SK-N-SH treated with all-trans-retinoic acid at 6 μM for 48 hours (cell line): Measurements from ENCODE around the gene LRP10.

Source experiments
- ATAC-seq: fragments of 200-7000 bp; cut with Tn5 transposase; 3 replicates; pipeline ENCODE4 v1.9.1; 2020; ENCODE audit warnings: mild to moderate bottlenecking, moderate library complexity
- ARNTL ChIP-seq: fragments of 450-650 bp; formaldehyde crosslinking; IDR thresholded peaks from 2 replicates; pipeline ENCODE4 v1.5.0; 2020; ENCODE audit warnings: low read depth, mild to moderate bottlenecking, moderate library complexity, borderline replicate concordance
- CSDC2 ChIP-seq: fragments of 250-450 bp; sonication (Bioruptor Pico); IDR thresholded peaks from 2 replicates; pipeline ENCODE4 v1.5.0; 2020; ENCODE audit warnings: mild to moderate bottlenecking, moderate library complexity
- ESRRG ChIP-seq: fragments of 250-450 bp; sonication (Bioruptor Pico); IDR thresholded peaks from 2 replicates; pipeline ENCODE4 v1.6.1; 2021; ENCODE audit warnings: mild to moderate bottlenecking
- GLIS3 ChIP-seq: fragments of 250-450 bp; sonication (Bioruptor Pico); IDR thresholded peaks from 2 replicates; pipeline ENCODE4 v1.5.0; 2020; ENCODE audit warnings: mild to moderate bottlenecking, moderate library complexity
- ISL1 ChIP-seq: fragments of 250-450 bp; sonication (Bioruptor Pico); IDR thresholded peaks from 2 replicates; pipeline ENCODE4 v2.1.2; 2022; ENCODE audit warnings: mild to moderate bottlenecking, moderate library complexity
- OSR1 ChIP-seq: fragments of 250-450 bp; sonication (Bioruptor Pico); IDR thresholded peaks from 2 replicates; pipeline ENCODE4 v1.8.0; 2022; ENCODE audit warnings: moderate library complexity, mild to moderate bottlenecking, inconsistent platforms
- PPARA ChIP-seq: fragments of 250-450 bp; sonication (Bioruptor Pico); IDR thresholded peaks from 2 replicates; pipeline ENCODE4 v1.5.0; 2020; ENCODE audit warnings: mild to moderate bottlenecking, borderline replicate concordance
- RARB ChIP-seq: fragments of 250-450 bp; sonication (Bioruptor Pico); IDR thresholded peaks from 2 replicates; pipeline ENCODE4 v1.8.0; 2021; ENCODE audit warnings: mild to moderate bottlenecking, moderate library complexity
- SNAI2 ChIP-seq: fragments of 250-450 bp; sonication (Bioruptor Pico); IDR thresholded peaks from 2 replicates; pipeline ENCODE4 v1.5.0; 2020; ENCODE audit warnings: mild to moderate bottlenecking, moderate library complexity
- TCF4 ChIP-seq: fragments of 250-450 bp; sonication (Bioruptor Pico); IDR thresholded peaks from 2 replicates; pipeline ENCODE4 v1.8.0; 2021; ENCODE audit warnings: mild to moderate bottlenecking, moderate library complexity, borderline replicate concordance
- ZC3H10 ChIP-seq: fragments of 250-450 bp; sonication (Bioruptor Pico); IDR thresholded peaks from 2 replicates; pipeline ENCODE4 v1.5.1; 2021; ENCODE audit warnings: mild to moderate bottlenecking, moderate library complexity
- ZFP3 ChIP-seq: fragments of 250-450 bp; sonication (Bioruptor Pico); IDR thresholded peaks from 2 replicates; pipeline ENCODE4 v1.5.0; 2020; ENCODE audit warnings: mild to moderate bottlenecking, moderate library complexity
- ZFP30 ChIP-seq: fragments of 450-650 bp; formaldehyde crosslinking; IDR thresholded peaks from 2 replicates; pipeline ENCODE4 v1.5.0; 2022; ENCODE audit warnings: mild to moderate bottlenecking, moderate library complexity
- ZNF565 ChIP-seq: fragments of 450-650 bp; formaldehyde crosslinking; conservative IDR thresholded peaks from 2 replicates; pipeline ENCODE4 v1.5.0; 2020; ENCODE audit warnings: low read depth, mild to moderate bottlenecking, moderate library complexity
- ZNF8 ChIP-seq: fragments of 450-650 bp; formaldehyde crosslinking; IDR thresholded peaks from 2 replicates; pipeline ENCODE4 v1.5.0; 2020; ENCODE audit warnings: mild to moderate bottlenecking, moderate library complexity
- TF ChIP-seq, protein P1 (sequence below): fragments of 250-450 bp; sonication (Bioruptor Pico); IDR thresholded peaks from 2 replicates; pipeline ENCODE4 v1.8.0; 2021; ENCODE audit warnings: low read depth, mild to moderate bottlenecking, moderate library complexity, borderline replicate concordance
- TF ChIP-seq, protein P2 (sequence below): fragments of 250-450 bp; sonication (Bioruptor Pico); IDR thresholded peaks from 2 replicates; pipeline ENCODE4 v1.5.1; 2021; ENCODE audit warnings: mild to moderate bottlenecking, moderate library complexity
- TF ChIP-seq, protein P3 (sequence below): fragments of 250-450 bp; sonication (Bioruptor Pico); IDR thresholded peaks from 2 replicates; pipeline ENCODE4 v1.8.0; 2020; ENCODE audit warnings: mild to moderate bottlenecking, moderate library complexity, borderline replicate concordance
- TF ChIP-seq, protein P4 (sequence below): fragments of 250-450 bp; sonication (Bioruptor Pico); IDR thresholded peaks from 2 replicates; pipeline ENCODE4 v1.5.1; 2020; ENCODE audit warnings: low read depth, mild to moderate bottlenecking, moderate library complexity
- TF ChIP-seq, protein P5 (sequence below): fragments of 250-450 bp; sonication (Bioruptor Pico); IDR thresholded peaks from 2 replicates; pipeline ENCODE4 v1.5.0; 2020; ENCODE audit warnings: mild to moderate bottlenecking, moderate library complexity

The LRP10 gene

DNA sequence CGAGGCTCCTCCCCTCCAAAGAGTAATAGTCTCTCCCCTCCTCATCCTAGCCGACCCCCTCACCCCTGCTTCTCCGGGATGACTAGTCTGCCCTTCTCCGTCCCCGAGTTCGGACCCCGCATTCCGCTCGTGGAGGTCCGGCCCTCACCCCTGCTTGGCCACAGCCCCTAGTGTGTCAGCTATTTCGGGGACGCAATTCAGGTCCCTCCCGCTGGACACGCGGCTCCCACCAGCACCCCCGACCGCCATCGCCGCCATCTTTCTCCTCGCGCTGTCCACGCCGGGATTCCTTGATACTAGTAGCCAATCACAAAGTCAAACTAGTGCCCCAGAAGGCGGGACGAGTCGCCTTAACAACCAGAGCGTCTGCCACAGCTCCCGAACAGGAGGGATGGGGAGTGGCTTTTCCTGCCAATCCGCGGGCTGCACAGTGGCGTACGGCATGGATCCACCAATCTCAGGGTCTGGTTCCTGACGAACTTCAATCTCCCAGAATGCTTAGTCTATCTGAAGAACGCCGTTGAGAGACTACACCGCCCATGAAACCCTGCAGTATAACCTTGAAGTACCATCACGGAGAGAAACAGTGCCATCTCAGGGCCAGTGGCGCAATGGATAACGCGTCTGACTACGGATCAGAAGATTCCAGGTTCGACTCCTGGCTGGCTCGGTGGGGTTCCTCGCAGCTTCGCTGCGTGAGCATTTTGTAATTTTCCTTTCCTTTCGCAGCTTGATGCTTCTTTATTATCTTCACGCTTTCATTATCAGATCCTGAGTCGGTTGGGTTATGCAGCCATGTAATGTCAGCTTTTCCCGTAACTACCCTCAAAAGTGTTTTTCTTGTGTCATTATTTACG is 57.8 kb downstream of the LRP10 start, which contains the start of gene PRMT5:
TSS of gene PRMT5 (minus strand) at position 273 of the 857 bp plus-strand sequence. CDS start at position 258, 15 bp downstream.
- TF ChIP-seq ZFP30 (no peak), ARNTL (CRISPR knock-in tag) (no peak), ZC3H10 (no peak), GLIS3 (no peak), RARB (no peak), PPARA (CRISPR knock-in tag) (no peak), ESRRG (CRISPR knock-in tag) (no peak), CSDC2 (no peak), ISL1 (CRISPR knock-in tag) (no peak), TCF4 (CRISPR knock-in tag) (no peak), ZFP3 (no peak), SNAI2 (CRISPR knock-in tag) (no peak), OSR1 (no peak)
- TF ChIP-seq, protein P1, sequence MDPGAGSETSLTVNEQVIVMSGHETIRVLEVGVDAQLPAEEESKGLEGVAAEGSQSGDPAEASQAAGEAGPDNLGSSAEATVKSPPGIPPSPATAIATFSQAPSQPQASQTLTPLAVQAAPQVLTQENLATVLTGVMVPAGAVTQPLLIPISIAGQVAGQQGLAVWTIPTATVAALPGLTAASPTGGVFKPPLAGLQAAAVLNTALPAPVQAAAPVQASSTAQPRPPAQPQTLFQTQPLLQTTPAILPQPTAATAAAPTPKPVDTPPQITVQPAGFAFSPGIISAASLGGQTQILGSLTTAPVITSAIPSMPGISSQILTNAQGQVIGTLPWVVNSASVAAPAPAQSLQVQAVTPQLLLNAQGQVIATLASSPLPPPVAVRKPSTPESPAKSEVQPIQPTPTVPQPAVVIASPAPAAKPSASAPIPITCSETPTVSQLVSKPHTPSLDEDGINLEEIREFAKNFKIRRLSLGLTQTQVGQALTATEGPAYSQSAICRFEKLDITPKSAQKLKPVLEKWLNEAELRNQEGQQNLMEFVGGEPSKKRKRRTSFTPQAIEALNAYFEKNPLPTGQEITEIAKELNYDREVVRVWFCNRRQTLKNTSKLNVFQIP (CRISPR knock-in tag): no peak
- TF ChIP-seq, protein P2, sequence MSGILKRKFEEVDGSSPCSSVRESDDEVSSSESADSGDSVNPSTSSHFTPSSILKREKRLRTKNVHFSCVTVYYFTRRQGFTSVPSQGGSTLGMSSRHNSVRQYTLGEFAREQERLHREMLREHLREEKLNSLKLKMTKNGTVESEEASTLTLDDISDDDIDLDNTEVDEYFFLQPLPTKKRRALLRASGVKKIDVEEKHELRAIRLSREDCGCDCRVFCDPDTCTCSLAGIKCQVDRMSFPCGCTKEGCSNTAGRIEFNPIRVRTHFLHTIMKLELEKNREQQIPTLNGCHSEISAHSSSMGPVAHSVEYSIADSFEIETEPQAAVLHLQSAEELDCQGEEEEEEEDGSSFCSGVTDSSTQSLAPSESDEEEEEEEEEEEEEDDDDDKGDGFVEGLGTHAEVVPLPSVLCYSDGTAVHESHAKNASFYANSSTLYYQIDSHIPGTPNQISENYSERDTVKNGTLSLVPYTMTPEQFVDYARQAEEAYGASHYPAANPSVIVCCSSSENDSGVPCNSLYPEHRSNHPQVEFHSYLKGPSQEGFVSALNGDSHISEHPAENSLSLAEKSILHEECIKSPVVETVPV (CRISPR knock-in tag): no peak
- TF ChIP-seq, protein P3, sequence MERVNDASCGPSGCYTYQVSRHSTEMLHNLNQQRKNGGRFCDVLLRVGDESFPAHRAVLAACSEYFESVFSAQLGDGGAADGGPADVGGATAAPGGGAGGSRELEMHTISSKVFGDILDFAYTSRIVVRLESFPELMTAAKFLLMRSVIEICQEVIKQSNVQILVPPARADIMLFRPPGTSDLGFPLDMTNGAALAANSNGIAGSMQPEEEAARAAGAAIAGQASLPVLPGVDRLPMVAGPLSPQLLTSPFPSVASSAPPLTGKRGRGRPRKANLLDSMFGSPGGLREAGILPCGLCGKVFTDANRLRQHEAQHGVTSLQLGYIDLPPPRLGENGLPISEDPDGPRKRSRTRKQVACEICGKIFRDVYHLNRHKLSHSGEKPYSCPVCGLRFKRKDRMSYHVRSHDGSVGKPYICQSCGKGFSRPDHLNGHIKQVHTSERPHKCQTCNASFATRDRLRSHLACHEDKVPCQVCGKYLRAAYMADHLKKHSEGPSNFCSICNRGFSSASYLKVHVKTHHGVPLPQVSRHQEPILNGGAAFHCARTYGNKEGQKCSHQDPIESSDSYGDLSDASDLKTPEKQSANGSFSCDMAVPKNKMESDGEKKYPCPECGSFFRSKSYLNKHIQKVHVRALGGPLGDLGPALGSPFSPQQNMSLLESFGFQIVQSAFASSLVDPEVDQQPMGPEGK (CRISPR knock-in tag): no peak
- TF ChIP-seq, all 23 proteins: peak for 0
- peak; percentile 97 for ATAC-seq

DNA sequence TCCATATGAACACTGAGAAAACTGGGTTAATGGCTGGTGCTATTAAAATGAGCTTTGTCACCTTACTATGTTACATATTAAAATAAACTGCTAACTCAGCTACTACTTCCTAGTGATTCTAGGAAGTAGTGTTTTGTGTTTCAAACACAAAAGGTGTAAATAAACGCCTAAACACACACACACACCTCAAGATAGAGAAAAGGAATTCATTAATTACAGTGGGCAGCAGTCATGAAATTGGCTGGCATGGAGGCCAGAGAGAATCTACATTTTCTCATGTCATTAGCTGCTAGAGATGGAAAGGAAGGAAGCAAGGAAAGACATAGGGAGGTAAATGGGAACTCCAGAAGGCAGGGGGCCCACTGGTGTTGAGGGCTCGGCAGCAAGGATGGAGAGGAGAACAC is 58.4 kb downstream of the LRP10 start:
- no peak for ATAC-seq
- TF ChIP-seq, protein P1 (CRISPR knock-in tag): no peak
- TF ChIP-seq RARB (no peak), ZNF8 (no peak), ZFP30 (no peak), ZNF565 (CRISPR knock-in tag) (no peak), SNAI2 (CRISPR knock-in tag) (no peak), GLIS3 (no peak), ESRRG (CRISPR knock-in tag) (no peak)
- TF ChIP-seq, protein P4, sequence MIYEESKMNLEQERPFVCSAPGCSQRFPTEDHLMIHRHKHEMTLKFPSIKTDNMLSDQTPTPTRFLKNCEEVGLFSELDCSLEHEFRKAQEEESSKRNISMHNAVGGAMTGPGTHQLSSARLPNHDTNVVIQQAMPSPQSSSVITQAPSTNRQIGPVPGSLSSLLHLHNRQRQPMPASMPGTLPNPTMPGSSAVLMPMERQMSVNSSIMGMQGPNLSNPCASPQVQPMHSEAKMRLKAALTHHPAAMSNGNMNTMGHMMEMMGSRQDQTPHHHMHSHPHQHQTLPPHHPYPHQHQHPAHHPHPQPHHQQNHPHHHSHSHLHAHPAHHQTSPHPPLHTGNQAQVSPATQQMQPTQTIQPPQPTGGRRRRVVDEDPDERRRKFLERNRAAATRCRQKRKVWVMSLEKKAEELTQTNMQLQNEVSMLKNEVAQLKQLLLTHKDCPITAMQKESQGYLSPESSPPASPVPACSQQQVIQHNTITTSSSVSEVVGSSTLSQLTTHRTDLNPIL (CRISPR knock-in tag): no peak
- TF ChIP-seq, protein P5, sequence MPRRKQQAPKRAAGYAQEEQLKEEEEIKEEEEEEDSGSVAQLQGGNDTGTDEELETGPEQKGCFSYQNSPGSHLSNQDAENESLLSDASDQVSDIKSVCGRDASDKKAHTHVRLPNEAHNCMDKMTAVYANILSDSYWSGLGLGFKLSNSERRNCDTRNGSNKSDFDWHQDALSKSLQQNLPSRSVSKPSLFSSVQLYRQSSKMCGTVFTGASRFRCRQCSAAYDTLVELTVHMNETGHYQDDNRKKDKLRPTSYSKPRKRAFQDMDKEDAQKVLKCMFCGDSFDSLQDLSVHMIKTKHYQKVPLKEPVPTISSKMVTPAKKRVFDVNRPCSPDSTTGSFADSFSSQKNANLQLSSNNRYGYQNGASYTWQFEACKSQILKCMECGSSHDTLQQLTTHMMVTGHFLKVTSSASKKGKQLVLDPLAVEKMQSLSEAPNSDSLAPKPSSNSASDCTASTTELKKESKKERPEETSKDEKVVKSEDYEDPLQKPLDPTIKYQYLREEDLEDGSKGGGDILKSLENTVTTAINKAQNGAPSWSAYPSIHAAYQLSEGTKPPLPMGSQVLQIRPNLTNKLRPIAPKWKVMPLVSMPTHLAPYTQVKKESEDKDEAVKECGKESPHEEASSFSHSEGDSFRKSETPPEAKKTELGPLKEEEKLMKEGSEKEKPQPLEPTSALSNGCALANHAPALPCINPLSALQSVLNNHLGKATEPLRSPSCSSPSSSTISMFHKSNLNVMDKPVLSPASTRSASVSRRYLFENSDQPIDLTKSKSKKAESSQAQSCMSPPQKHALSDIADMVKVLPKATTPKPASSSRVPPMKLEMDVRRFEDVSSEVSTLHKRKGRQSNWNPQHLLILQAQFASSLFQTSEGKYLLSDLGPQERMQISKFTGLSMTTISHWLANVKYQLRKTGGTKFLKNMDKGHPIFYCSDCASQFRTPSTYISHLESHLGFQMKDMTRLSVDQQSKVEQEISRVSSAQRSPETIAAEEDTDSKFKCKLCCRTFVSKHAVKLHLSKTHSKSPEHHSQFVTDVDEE (CRISPR knock-in tag): no peak
